Activated CD8-positive, alpha-beta memory T cell treated with anti-CD3 and anti-CD28 coated beads, Interleukin-2, amount 10 ng/mL, durations not matched to agents 7 days and 5 days (primary cell): ENCODE measurements around the gene CFAP99. TPM values are rescaled to one million over a fixed set of nuclear protein-coding genes. Genes with fewer than 3 reads are reported as not detected.

Source experiments
- ATAC-seq: fragments of 150-1000 bp; cut with Tn5 transposase; one replicate; pipeline ENCODE4 v1.10.0; 2021; ENCODE audit warnings: moderate library complexity
- CTCF ChIA-PET: fragments of 350-600 bp; sonication (Branson Sonifier 250); formaldehyde crosslinking; loops from one replicate; lab custom pipeline; 2021; ENCODE audit warnings: antibody characterized with exemption; lab: Charles Lee
- DNase-seq: peaks from one replicate; pipeline ENCODE4 v3.0.0-alpha.2; 2020
- H3K27ac Mint-ChIP-seq: one replicate; pipeline ENCODE4 v1.8.0; 2021; ENCODE audit warnings: mild to moderate bottlenecking, mixed read lengths
- H3K27me3 Mint-ChIP-seq: one replicate; pipeline ENCODE4 v1.8.0; 2021; ENCODE audit warnings: mixed read lengths
- H3K36me3 Mint-ChIP-seq: one replicate; pipeline ENCODE4 v1.8.0; 2021; ENCODE audit warnings: mild to moderate bottlenecking, mixed read lengths
- H3K4me1 Mint-ChIP-seq: one replicate; pipeline ENCODE4 v1.8.0; 2021; ENCODE audit warnings: mixed read lengths
- H3K4me3 Mint-ChIP-seq: one replicate; pipeline ENCODE4 v1.8.0; 2021; ENCODE audit warnings: mild to moderate bottlenecking, moderate library complexity, mixed read lengths
- H3K9me3 Mint-ChIP-seq: one replicate; pipeline ENCODE4 v1.8.0; 2022; ENCODE audit warnings: low read depth, mixed read lengths
- total RNA-seq, 2 experiments: library from RNA; stranded (reverse); gene quantifications; one replicate each; pipeline ENCODE4 v1.2.3, GENCODE V29; 2021

The CFAP99 gene
- total RNA-seq, 2 experiments from 2014 or later = not detected

- peaks cover 55% of the 10 kb centered on the region for H3K4me1 Mint-ChIP-seq
- no peak overlapping the region for H3K27ac Mint-ChIP-seq
- H3K36me3 Mint-ChIP-seq = no peaks in the 10 kb centered on the region
- CTCF ChIA-PET = no interaction called here
- no peaks in the 10 kb centered on the region for H3K9me3 Mint-ChIP-seq
- H3K4me3 Mint-ChIP-seq = no peak overlapping the region
- DNase-seq (no peak), ATAC-seq (no peak)
- H3K27me3 Mint-ChIP-seq = no peaks in the 10 kb centered on the region
These were observed 9.8 kb upstream of the CFAP99 start for GRCh38 chr4:2408976-2409375.

- DNase-seq (no peak), ATAC-seq (no peak)
- H3K27me3 Mint-ChIP-seq = no peaks in the 10 kb centered on the region
- CTCF ChIA-PET = no interaction called here
- H3K27ac Mint-ChIP-seq = no peak overlapping the region
- no peak overlapping the region for H3K4me3 Mint-ChIP-seq
- H3K4me1 Mint-ChIP-seq = peaks cover 57% of the 10 kb centered on the region
- no peaks in the 10 kb centered on the region for H3K9me3 Mint-ChIP-seq
- no peaks in the 10 kb centered on the region for H3K36me3 Mint-ChIP-seq
These were observed 9.4 kb upstream of the CFAP99 start for GRCh38 chr4:2409381-2409783.

- peaks cover 2% of the 10 kb centered on the region for H3K36me3 Mint-ChIP-seq
- H3K27me3 Mint-ChIP-seq = peaks cover 10% of the 10 kb centered on the region
- H3K4me3 Mint-ChIP-seq = peak overlapping the region; percentile 63
- H3K27ac Mint-ChIP-seq = peak overlapping the region; percentile 97
- ATAC-seq (no peak), DNase-seq (peak; percentile 52)
- no peaks in the 10 kb centered on the region for H3K9me3 Mint-ChIP-seq
- peaks cover 76% of the 10 kb centered on the region for H3K4me1 Mint-ChIP-seq
- CTCF ChIA-PET = interaction anchor here (0.6 to 4.5 kb wide), 19 partner anchors 10 to 686 kb away, joined by 3 to 28 read pairs (median 4); partner anchors contain the start of genes FAM193A, MXD4 and RNF4
These were observed 6.8 kb upstream of the CFAP99 start for GRCh38 chr4:2411786-2412510.

GRCh38 chr4:2412534-2412884, 6.2 kb upstream of the CFAP99 start:
- ATAC-seq (peak; percentile 57), DNase-seq (peak; percentile 93)
- CTCF ChIA-PET = interaction anchor here (0.7 to 4.5 kb wide), 17 partner anchors 11 to 686 kb away, joined by 3 to 28 read pairs (median 4); partner anchors contain the start of genes FAM193A, MXD4 and RNF4
- peak overlapping the region; percentile 97 for H3K27ac Mint-ChIP-seq
- peaks cover 10% of the 10 kb centered on the region for H3K27me3 Mint-ChIP-seq
- peaks cover 2% of the 10 kb centered on the region for H3K36me3 Mint-ChIP-seq
- H3K9me3 Mint-ChIP-seq = no peaks in the 10 kb centered on the region
- H3K4me3 Mint-ChIP-seq = peak overlapping the region; percentile 63
- H3K4me1 Mint-ChIP-seq = peaks cover 73% of the 10 kb centered on the region

GRCh38 chr4:2412885-2413716, 5.7 kb upstream of the CFAP99 start:
- CTCF ChIA-PET = interaction anchor here (0.9 to 4.5 kb wide), 19 partner anchors 12 to 687 kb away, joined by 3 to 28 read pairs (median 4); partner anchors contain the start of genes FAM193A, HAUS3, MXD4 and POLN
- no peaks in the 10 kb centered on the region for H3K9me3 Mint-ChIP-seq
- ATAC-seq (peak; percentile 81), DNase-seq (peak; percentile 98)
- peak overlapping the region; percentile 97 for H3K27ac Mint-ChIP-seq
- H3K36me3 Mint-ChIP-seq = peaks cover 2% of the 10 kb centered on the region
- H3K4me3 Mint-ChIP-seq = peak overlapping the region; percentile 63
- H3K4me1 Mint-ChIP-seq = peaks cover 73% of the 10 kb centered on the region
- peaks cover 10% of the 10 kb centered on the region for H3K27me3 Mint-ChIP-seq

- DNase-seq = peak; percentile 70
- Mint-ChIP-seq H3K27me3 (peaks cover 10% of the 10 kb centered on the region), H3K27ac (peak overlapping the region; percentile 97), H3K36me3 (peaks cover 2% of the 10 kb centered on the region), H3K4me1 (peaks cover 68% of the 10 kb centered on the region), H3K4me3 (peak overlapping the region; percentile 63), H3K9me3 (no peaks in the 10 kb centered on the region)
- CTCF ChIA-PET = interaction anchor here (0.9 to 4.5 kb wide), 9 partner anchors 12 to 688 kb away, joined by 3 to 28 read pairs (median 6); partner anchors contain the start of genes HAUS3, POLN and RNF4
- ATAC-seq = no peak
These were observed 4.7 kb upstream of the CFAP99 start for GRCh38 chr4:2413821-2414610.

GRCh38 chr4:2415213-2415612, 3.5 kb upstream of the CFAP99 start:
- Mint-ChIP-seq H3K4me3 (no peak overlapping the region), H3K4me1 (peaks cover 73% of the 10 kb centered on the region), H3K27ac (peak overlapping the region; percentile 28), H3K36me3 (peaks cover 2% of the 10 kb centered on the region), H3K27me3 (peaks cover 22% of the 10 kb centered on the region), H3K9me3 (no peaks in the 10 kb centered on the region)
- CTCF ChIA-PET = interaction anchor here (0.6 to 1.4 kb wide), 7 partner anchors 9 to 173 kb away, joined by 3 to 5 read pairs (median 3); partner anchors contain the start of genes HAUS3 and POLN
- DNase-seq = no peak
- ATAC-seq = no peak

- Mint-ChIP-seq H3K27me3 (peaks cover 30% of the 10 kb centered on the region), H3K4me3 (peak overlapping the region; percentile 85), H3K9me3 (no peaks in the 10 kb centered on the region), H3K36me3 (peaks cover 2% of the 10 kb centered on the region), H3K4me1 (peaks cover 69% of the 10 kb centered on the region), H3K27ac (peak overlapping the region; percentile 25)
- CTCF ChIA-PET = interaction anchor here (0.6 to 1.3 kb wide), 9 partner anchors 10 to 198 kb away, joined by 3 to 4 read pairs (median 3); partner anchors contain the start of genes HAUS3, POLN and RNF4
- ATAC-seq = no peak
- no peak for DNase-seq
These were observed 2.7 kb upstream of the CFAP99 start for GRCh38 chr4:2415881-2416563.

- H3K4me3 Mint-ChIP-seq = peak overlapping the region; percentile 85
- DNase-seq (no peak), ATAC-seq (no peak)
- H3K9me3 Mint-ChIP-seq = no peaks in the 10 kb centered on the region
- H3K4me1 Mint-ChIP-seq = peaks cover 62% of the 10 kb centered on the region
- peak overlapping the region; percentile 25 for H3K27ac Mint-ChIP-seq
- CTCF ChIA-PET = interaction anchor here (0.7 to 1.3 kb wide), 4 partner anchors 25 to 198 kb away, joined by 3 to 4 read pairs (median 3); partner anchors contain the start of gene RNF4
- peaks cover 2% of the 10 kb centered on the region for H3K36me3 Mint-ChIP-seq
- peaks cover 34% of the 10 kb centered on the region for H3K27me3 Mint-ChIP-seq
These were observed 2.1 kb upstream of the CFAP99 start for GRCh38 chr4:2416564-2417225.

- peaks cover 56% of the 10 kb centered on the region for H3K4me1 Mint-ChIP-seq
- no peaks in the 10 kb centered on the region for H3K9me3 Mint-ChIP-seq
- peak overlapping the region; percentile 85 for H3K4me3 Mint-ChIP-seq
- H3K27me3 Mint-ChIP-seq = peaks cover 40% of the 10 kb centered on the region
- DNase-seq (no peak), ATAC-seq (no peak)
- CTCF ChIA-PET = no interaction called here
- peak overlapping the region; percentile 64 for H3K27ac Mint-ChIP-seq
- H3K36me3 Mint-ChIP-seq = peaks cover 2% of the 10 kb centered on the region
These were observed 1.5 kb upstream of the CFAP99 start for GRCh38 chr4:2417226-2417764.

GRCh38 chr4:2417765-2418649, 748 bp upstream of the CFAP99 start, which contains the start of gene ZFYVE28:
ZFYVE28 (minus strand) TSS chr4:2418645; CDS start chr4:2418323, 322 bp downstream.
- DNase-seq = no peak
- H3K4me1 Mint-ChIP-seq = peaks cover 49% of the 10 kb centered on the region

More at GRCh38 chr4:2417765-2418649, 748 bp upstream of the CFAP99 start, which contains the start of gene ZFYVE28:
- H3K27ac Mint-ChIP-seq = peak within 1 kb of the TSS; percentile 64
- CTCF ChIA-PET = interaction anchor here (1.0 to 1.7 kb wide), 6 partner anchors 15 to 197 kb away, joined by 3 to 15 read pairs (median 5); partner anchors contain the start of gene RNF4
- H3K36me3 Mint-ChIP-seq = peaks cover 2% of the 10 kb centered on the region
- peak within 1 kb of the TSS; percentile 85 for H3K4me3 Mint-ChIP-seq
- no peak for ATAC-seq
- H3K9me3 Mint-ChIP-seq = no peaks in the 10 kb centered on the region
- peaks cover 45% of the 10 kb centered on the region for H3K27me3 Mint-ChIP-seq
